ENCODE results near the gene YWHAH.
A peak's percentile ranks its signal among the peaks of the same experiment; 100 is the strongest.

YWHAH gene

DNA sequence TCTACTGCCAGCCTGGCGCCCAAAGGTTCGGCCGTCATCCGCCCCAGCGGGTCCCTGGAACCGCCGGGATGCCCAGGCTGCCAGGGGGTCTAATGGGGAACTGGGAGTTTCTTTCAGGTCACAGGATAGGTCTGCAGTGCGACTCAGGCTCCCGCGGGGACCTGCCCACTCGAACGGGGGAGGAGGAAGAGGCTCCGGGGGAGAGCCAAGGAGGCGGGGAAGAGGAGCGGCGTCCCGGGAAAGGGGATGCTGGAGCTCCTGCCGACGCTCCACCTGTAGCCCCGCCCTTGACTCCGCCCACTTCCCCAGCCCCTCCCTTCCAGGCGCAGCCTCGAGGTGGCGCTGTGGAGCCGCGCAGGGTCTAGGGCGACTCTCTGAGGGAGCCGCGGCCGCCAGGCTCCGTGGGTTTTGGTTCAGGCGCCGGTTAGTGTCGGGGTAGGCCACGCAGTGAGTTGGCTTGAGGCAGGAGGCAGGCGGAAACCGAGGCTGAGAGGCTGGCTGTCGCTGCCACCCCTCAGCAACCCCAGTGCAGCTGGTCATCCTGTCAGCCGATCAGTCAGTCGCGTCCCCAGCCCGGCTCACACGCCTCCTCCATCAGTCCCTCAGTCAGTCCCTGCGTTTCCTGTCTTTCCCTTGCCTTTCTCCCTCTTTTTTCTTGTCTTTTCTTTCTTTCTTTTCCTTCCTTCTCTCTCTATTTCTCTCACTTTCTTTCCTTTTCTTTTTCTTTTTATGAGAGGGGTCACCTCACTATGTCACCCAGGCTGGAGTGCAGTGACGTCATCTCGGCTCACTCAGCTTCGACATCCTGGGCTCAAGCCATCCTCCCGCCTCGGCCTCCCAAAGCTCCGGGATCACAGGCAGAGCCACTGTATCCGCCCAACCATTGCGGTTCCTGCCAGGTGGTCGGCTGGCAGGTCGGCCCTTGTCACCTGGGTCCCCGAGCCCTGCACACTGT lies 26.4 kb downstream of the YWHAH start (continued):
- TF ChIP-seq, protein P1, sequence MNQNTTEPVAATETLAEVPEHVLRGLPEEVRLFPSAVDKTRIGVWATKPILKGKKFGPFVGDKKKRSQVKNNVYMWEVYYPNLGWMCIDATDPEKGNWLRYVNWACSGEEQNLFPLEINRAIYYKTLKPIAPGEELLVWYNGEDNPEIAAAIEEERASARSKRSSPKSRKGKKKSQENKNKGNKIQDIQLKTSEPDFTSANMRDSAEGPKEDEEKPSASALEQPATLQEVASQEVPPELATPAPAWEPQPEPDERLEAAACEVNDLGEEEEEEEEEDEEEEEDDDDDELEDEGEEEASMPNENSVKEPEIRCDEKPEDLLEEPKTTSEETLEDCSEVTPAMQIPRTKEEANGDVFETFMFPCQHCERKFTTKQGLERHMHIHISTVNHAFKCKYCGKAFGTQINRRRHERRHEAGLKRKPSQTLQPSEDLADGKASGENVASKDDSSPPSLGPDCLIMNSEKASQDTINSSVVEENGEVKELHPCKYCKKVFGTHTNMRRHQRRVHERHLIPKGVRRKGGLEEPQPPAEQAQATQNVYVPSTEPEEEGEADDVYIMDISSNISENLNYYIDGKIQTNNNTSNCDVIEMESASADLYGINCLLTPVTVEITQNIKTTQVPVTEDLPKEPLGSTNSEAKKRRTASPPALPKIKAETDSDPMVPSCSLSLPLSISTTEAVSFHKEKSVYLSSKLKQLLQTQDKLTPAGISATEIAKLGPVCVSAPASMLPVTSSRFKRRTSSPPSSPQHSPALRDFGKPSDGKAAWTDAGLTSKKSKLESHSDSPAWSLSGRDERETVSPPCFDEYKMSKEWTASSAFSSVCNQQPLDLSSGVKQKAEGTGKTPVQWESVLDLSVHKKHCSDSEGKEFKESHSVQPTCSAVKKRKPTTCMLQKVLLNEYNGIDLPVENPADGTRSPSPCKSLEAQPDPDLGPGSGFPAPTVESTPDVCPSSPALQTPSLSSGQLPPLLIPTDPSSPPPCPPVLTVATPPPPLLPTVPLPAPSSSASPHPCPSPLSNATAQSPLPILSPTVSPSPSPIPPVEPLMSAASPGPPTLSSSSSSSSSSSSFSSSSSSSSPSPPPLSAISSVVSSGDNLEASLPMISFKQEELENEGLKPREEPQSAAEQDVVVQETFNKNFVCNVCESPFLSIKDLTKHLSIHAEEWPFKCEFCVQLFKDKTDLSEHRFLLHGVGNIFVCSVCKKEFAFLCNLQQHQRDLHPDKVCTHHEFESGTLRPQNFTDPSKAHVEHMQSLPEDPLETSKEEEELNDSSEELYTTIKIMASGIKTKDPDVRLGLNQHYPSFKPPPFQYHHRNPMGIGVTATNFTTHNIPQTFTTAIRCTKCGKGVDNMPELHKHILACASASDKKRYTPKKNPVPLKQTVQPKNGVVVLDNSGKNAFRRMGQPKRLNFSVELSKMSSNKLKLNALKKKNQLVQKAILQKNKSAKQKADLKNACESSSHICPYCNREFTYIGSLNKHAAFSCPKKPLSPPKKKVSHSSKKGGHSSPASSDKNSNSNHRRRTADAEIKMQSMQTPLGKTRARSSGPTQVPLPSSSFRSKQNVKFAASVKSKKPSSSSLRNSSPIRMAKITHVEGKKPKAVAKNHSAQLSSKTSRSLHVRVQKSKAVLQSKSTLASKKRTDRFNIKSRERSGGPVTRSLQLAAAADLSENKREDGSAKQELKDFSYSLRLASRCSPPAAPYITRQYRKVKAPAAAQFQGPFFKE (tag by site-specific recombination; IDR thresholded peaks at IDR 0.05; ENCODE audit: borderline replicate concordance): no peak
- TF ChIP-seq ZSCAN23 (tag by site-specific recombination; IDR thresholded peaks at IDR 0.05) (peak; percentile 18; the same call in 1 of the 2 replicates), ZNF239 (tag by site-specific recombination; IDR thresholded peaks at IDR 0.05) (peak; percentile 16; the same call in 1 of the 2 replicates), ZBTB48 (tag by site-specific recombination; IDR thresholded peaks at IDR 0.05) (peak; percentile 72; the same call in 1 of the 2 replicates), ZNF843 (tag by site-specific recombination; IDR thresholded peaks at IDR 0.05) (no peak), ZNF600 (tag by site-specific recombination; IDR thresholded peaks at IDR 0.05) (no peak), KLF9 (tag by site-specific recombination; IDR thresholded peaks at IDR 0.05; ENCODE audit: low read depth) (peak; percentile 71), ZNF354C (tag by site-specific recombination; IDR thresholded peaks at IDR 0.05; ENCODE audit: borderline replicate concordance, low read depth) (no peak), ZNF2 (tag by site-specific recombination; IDR thresholded peaks at IDR 0.05) (peak; percentile 77), KLF7 (tag by site-specific recombination; IDR thresholded peaks at IDR 0.05; ENCODE audit: borderline replicate concordance) (no peak), ZNF350 (tag by site-specific recombination; IDR thresholded peaks at IDR 0.05) (no peak), REPIN1 (tag by site-specific recombination; IDR thresholded peaks at IDR 0.05; ENCODE audit: low read depth) (no peak), ZNF394 (tag by site-specific recombination; IDR thresholded peaks at IDR 0.05; ENCODE audit: borderline replicate concordance) (peak; percentile 66; the same call in 1 of the 2 replicates), KLF1 (tag by site-specific recombination; IDR thresholded peaks at IDR 0.05) (peak; percentile 69; the same call in 1 of the 2 replicates), ZNF660 (tag by site-specific recombination; IDR thresholded peaks at IDR 0.05) (no peak), HOXC10 (CRISPR knock-in tag; IDR thresholded peaks at IDR 0.05) (no peak), ZNF114 (tag by site-specific recombination; IDR thresholded peaks at IDR 0.05) (no peak), ZNF776 (tag by site-specific recombination; IDR thresholded peaks at IDR 0.05; ENCODE audit: borderline replicate concordance) (no peak)
- TF ChIP-seq, protein P2, sequence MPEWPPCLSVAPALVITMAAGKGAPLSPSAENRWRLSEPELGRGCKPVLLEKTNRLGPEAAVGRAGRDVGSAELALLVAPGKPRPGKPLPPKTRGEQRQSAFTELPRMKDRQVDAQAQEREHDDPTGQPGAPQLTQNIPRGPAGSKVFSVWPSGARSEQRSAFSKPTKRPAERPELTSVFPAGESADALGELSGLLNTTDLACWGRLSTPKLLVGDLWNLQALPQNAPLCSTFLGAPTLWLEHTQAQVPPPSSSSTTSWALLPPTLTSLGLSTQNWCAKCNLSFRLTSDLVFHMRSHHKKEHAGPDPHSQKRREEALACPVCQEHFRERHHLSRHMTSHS (tag by site-specific recombination; IDR thresholded peaks at IDR 0.05): no peak
- TF ChIP-seq, protein P3, sequence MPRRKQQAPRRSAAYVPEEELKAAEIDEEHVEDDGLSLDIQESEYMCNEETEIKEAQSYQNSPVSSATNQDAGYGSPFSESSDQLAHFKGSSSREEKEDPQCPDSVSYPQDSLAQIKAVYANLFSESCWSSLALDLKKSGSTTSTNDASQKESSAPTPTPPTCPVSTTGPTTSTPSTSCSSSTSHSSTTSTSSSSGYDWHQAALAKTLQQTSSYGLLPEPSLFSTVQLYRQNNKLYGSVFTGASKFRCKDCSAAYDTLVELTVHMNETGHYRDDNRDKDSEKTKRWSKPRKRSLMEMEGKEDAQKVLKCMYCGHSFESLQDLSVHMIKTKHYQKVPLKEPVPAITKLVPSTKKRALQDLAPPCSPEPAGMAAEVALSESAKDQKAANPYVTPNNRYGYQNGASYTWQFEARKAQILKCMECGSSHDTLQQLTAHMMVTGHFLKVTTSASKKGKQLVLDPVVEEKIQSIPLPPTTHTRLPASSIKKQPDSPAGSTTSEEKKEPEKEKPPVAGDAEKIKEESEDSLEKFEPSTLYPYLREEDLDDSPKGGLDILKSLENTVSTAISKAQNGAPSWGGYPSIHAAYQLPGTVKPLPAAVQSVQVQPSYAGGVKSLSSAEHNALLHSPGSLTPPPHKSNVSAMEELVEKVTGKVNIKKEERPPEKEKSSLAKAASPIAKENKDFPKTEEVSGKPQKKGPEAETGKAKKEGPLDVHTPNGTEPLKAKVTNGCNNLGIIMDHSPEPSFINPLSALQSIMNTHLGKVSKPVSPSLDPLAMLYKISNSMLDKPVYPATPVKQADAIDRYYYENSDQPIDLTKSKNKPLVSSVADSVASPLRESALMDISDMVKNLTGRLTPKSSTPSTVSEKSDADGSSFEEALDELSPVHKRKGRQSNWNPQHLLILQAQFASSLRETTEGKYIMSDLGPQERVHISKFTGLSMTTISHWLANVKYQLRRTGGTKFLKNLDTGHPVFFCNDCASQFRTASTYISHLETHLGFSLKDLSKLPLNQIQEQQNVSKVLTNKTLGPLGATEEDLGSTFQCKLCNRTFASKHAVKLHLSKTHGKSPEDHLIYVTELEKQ (tag by site-specific recombination; IDR thresholded peaks at IDR 0.05; ENCODE audit: borderline replicate concordance): no peak
- TF ChIP-seq, protein P4, sequence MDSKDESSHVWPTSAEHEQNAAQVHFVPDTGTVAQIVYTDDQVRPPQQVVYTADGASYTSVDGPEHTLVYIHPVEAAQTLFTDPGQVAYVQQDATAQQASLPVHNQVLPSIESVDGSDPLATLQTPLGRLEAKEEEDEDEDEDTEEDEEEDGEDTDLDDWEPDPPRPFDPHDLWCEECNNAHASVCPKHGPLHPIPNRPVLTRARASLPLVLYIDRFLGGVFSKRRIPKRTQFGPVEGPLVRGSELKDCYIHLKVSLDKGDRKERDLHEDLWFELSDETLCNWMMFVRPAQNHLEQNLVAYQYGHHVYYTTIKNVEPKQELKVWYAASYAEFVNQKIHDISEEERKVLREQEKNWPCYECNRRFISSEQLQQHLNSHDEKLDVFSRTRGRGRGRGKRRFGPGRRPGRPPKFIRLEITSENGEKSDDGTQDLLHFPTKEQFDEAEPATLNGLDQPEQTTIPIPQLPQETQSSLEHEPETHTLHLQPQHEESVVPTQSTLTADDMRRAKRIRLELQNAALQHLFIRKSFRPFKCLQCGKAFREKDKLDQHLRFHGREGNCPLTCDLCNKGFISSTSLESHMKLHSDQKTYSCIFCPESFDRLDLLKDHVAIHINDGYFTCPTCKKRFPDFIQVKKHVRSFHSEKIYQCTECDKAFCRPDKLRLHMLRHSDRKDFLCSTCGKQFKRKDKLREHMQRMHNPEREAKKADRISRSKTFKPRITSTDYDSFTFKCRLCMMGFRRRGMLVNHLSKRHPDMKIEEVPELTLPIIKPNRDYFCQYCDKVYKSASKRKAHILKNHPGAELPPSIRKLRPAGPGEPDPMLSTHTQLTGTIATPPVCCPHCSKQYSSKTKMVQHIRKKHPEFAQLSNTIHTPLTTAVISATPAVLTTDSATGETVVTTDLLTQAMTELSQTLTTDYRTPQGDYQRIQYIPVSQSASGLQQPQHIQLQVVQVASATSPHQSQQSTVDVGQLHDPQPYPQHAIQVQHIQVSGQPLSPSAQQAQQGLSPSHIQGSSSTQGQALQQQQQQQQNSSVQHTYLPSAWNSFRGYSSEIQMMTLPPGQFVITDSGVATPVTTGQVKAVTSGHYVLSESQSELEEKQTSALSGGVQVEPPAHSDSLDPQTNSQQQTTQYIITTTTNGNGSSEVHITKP (tag by site-specific recombination; IDR thresholded peaks at IDR 0.05): peak; percentile 52; the same call in 1 of the 2 replicates
- TF ChIP-seq, protein P5, sequence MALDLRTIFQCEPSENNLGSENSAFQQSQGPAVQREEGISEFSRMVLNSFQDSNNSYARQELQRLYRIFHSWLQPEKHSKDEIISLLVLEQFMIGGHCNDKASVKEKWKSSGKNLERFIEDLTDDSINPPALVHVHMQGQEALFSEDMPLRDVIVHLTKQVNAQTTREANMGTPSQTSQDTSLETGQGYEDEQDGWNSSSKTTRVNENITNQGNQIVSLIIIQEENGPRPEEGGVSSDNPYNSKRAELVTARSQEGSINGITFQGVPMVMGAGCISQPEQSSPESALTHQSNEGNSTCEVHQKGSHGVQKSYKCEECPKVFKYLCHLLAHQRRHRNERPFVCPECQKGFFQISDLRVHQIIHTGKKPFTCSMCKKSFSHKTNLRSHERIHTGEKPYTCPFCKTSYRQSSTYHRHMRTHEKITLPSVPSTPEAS (tag by site-specific recombination; IDR thresholded peaks at IDR 0.05): no peak

Measured in HEK293 (cell line).